ENCODE results near the gene DNAH10. TPM values are rescaled to one million over a fixed set of nuclear protein-coding genes. Genes with fewer than 3 reads are reported as not detected.

DNAH10 gene
- total RNA-seq, 1 experiment from 2014 or later, result 0.05 TPM

Small RNA genes within 50 kb of the gene (small RNA-seq; reads per million reads assigned to genes)
- gene AC068790.4 (0 reads per million in 2 experiments), gene AC068790.6 (0 reads per million in 2 experiments)

Other genes starting within 250 kb of the DNAH10 start
- 12.4 and 12.5 TPM in 2 replicates for gene RILPL1, start 228.6 kb upstream of the DNAH10 start, total RNA-seq (2014; rRNA removed; shearing (Covaris generic))
- 341 and 369 TPM in 2 replicates for gene TMED2, start 177.7 kb upstream of the DNAH10 start, total RNA-seq (2014; rRNA removed; shearing (Covaris generic))
- gene DDX55, start 160.2 kb upstream of the DNAH10 start, total RNA-seq (2014; rRNA removed; shearing (Covaris generic)), result 48.1 and 49.1 TPM in 2 replicates
- 36.4 and 42.8 TPM in 2 replicates for gene EIF2B1, start 128.6 kb upstream of the DNAH10 start, total RNA-seq (2014; rRNA removed; shearing (Covaris generic))
- gene GTF2H3, start 128.5 kb upstream of the DNAH10 start, total RNA-seq (2014; rRNA removed; shearing (Covaris generic)), result 81.4 and 96.5 TPM in 2 replicates
- gene TCTN2, start 91.2 kb upstream of the DNAH10 start, total RNA-seq (2014; rRNA removed; shearing (Covaris generic)), result 11.6 and 12.7 TPM in 2 replicates
- 20.2 and 26.8 TPM in 2 replicates for gene ATP6V0A2, start 49.9 kb upstream of the DNAH10 start, total RNA-seq (2014; rRNA removed; shearing (Covaris generic))
- gene CCDC92, start 210.5 kb downstream of the DNAH10 start, total RNA-seq (2014; rRNA removed; shearing (Covaris generic)), result 6.3 and 10.2 TPM in 2 replicates
- 85.8 and 95.5 TPM in 2 replicates for gene ZNF664, start 210.9 kb downstream of the DNAH10 start, total RNA-seq (2014; rRNA removed; shearing (Covaris generic))